Measurements from ENCODE around the gene MPV17L2.

MPV17L2 gene

GRCh38 chr19:18226956-18227780, 34.1 kb downstream of the MPV17L2 start:
- Mint-ChIP-seq H3K36me3 (ENCODE audit: low read depth) (no peaks in the 10 kb centered on the region), H3K4me1 (ENCODE audit: low read depth) (peaks cover 30% of the 10 kb centered on the region)

GRCh38 chr19:18227781-18228271, 34.8 kb downstream of the MPV17L2 start:
- no peak overlapping the region for H3K27ac Mint-ChIP-seq
- H3K36me3 Mint-ChIP-seq (ENCODE audit: low read depth) = peaks cover 3% of the 10 kb centered on the region
- H3K27me3 Mint-ChIP-seq = peaks cover 69% of the 10 kb centered on the region
- H3K4me1 Mint-ChIP-seq (ENCODE audit: low read depth) = peaks cover 36% of the 10 kb centered on the region
- H3K4me3 Mint-ChIP-seq = no peak overlapping the region
- H3K9me3 Mint-ChIP-seq = no peaks in the 10 kb centered on the region

More at GRCh38 chr19:18226956-18227780, 34.1 kb downstream of the MPV17L2 start:
- no peak overlapping the region for H3K4me3 Mint-ChIP-seq
- no peaks in the 10 kb centered on the region for H3K9me3 Mint-ChIP-seq
- peaks cover 67% of the 10 kb centered on the region for H3K27me3 Mint-ChIP-seq
- H3K27ac Mint-ChIP-seq = no peak overlapping the region

- no peak overlapping the region for H3K4me3 Mint-ChIP-seq
- H3K36me3 Mint-ChIP-seq (ENCODE audit: low read depth) = peaks cover 3% of the 10 kb centered on the region
- H3K4me1 Mint-ChIP-seq (ENCODE audit: low read depth) = peaks cover 31% of the 10 kb centered on the region
- peaks cover 72% of the 10 kb centered on the region for H3K27me3 Mint-ChIP-seq
- H3K27ac Mint-ChIP-seq = no peak overlapping the region
- peaks cover 6% of the 10 kb centered on the region for H3K9me3 Mint-ChIP-seq
These were observed 36.5 kb downstream of the MPV17L2 start for GRCh38 chr19:18229474-18229873.

GRCh38 chr19:18229915-18230314, 36.9 kb downstream of the MPV17L2 start:
- peaks cover 26% of the 10 kb centered on the region for H3K4me1 Mint-ChIP-seq (ENCODE audit: low read depth)
- peaks cover 72% of the 10 kb centered on the region for H3K27me3 Mint-ChIP-seq
- peaks cover 6% of the 10 kb centered on the region for H3K9me3 Mint-ChIP-seq
- H3K4me3 Mint-ChIP-seq = no peak overlapping the region
- peaks cover 3% of the 10 kb centered on the region for H3K36me3 Mint-ChIP-seq (ENCODE audit: low read depth)
- no peak overlapping the region for H3K27ac Mint-ChIP-seq

- Mint-ChIP-seq H3K36me3 (ENCODE audit: low read depth) (peaks cover 3% of the 10 kb centered on the region), H3K4me1 (ENCODE audit: low read depth) (peaks cover 21% of the 10 kb centered on the region), H3K27me3 (peaks cover 71% of the 10 kb centered on the region), H3K9me3 (peaks cover 6% of the 10 kb centered on the region), H3K27ac (no peak overlapping the region), H3K4me3 (no peak overlapping the region)
These were observed 38.1 kb downstream of the MPV17L2 start for GRCh38 chr19:18230941-18231734.

- Mint-ChIP-seq H3K4me1 (ENCODE audit: low read depth) (peaks cover 18% of the 10 kb centered on the region), H3K36me3 (ENCODE audit: low read depth) (peaks cover 3% of the 10 kb centered on the region), H3K4me3 (no peak overlapping the region), H3K27me3 (peaks cover 72% of the 10 kb centered on the region), H3K9me3 (peaks cover 6% of the 10 kb centered on the region), H3K27ac (no peak overlapping the region)
These were observed 38.8 kb downstream of the MPV17L2 start for GRCh38 chr19:18231775-18232174.

GRCh38 chr19:18232540-18233223, 39.7 kb downstream of the MPV17L2 start:
- Mint-ChIP-seq H3K9me3 (peaks cover 6% of the 10 kb centered on the region), H3K27ac (no peak overlapping the region), H3K4me3 (no peak overlapping the region), H3K27me3 (peaks cover 66% of the 10 kb centered on the region), H3K4me1 (ENCODE audit: low read depth) (peaks cover 17% of the 10 kb centered on the region), H3K36me3 (ENCODE audit: low read depth) (peaks cover 3% of the 10 kb centered on the region)

GRCh38 chr19:18233224-18233825, 40.3 kb downstream of the MPV17L2 start:
- H3K27me3 Mint-ChIP-seq = peaks cover 61% of the 10 kb centered on the region
- H3K36me3 Mint-ChIP-seq (ENCODE audit: low read depth) = peaks cover 3% of the 10 kb centered on the region
- H3K9me3 Mint-ChIP-seq = peaks cover 6% of the 10 kb centered on the region
- H3K27ac Mint-ChIP-seq = no peak overlapping the region
- H3K4me1 Mint-ChIP-seq (ENCODE audit: low read depth) = peaks cover 17% of the 10 kb centered on the region
- no peak overlapping the region for H3K4me3 Mint-ChIP-seq

- peaks cover 6% of the 10 kb centered on the region for H3K9me3 Mint-ChIP-seq
- H3K27ac Mint-ChIP-seq = no peak overlapping the region
- peaks cover 63% of the 10 kb centered on the region for H3K27me3 Mint-ChIP-seq
These were observed 41.2 kb downstream of the MPV17L2 start for GRCh38 chr19:18234194-18234593.

GRCh38 chr19:18239303-18239702, 46.3 kb downstream of the MPV17L2 start:
- Mint-ChIP-seq H3K4me1 (ENCODE audit: low read depth) (no peaks in the 10 kb centered on the region), H3K27me3 (peaks cover 34% of the 10 kb centered on the region), H3K9me3 (no peaks in the 10 kb centered on the region), H3K36me3 (ENCODE audit: low read depth) (no peaks in the 10 kb centered on the region), H3K4me3 (no peak overlapping the region), H3K27ac (no peak overlapping the region)

More at GRCh38 chr19:18234194-18234593, 41.2 kb downstream of the MPV17L2 start:
- H3K4me3 Mint-ChIP-seq = no peak overlapping the region
- H3K36me3 Mint-ChIP-seq (ENCODE audit: low read depth) = peaks cover 3% of the 10 kb centered on the region
- H3K4me1 Mint-ChIP-seq (ENCODE audit: low read depth) = peaks cover 17% of the 10 kb centered on the region

GRCh38 chr19:18245297-18245696, 52.3 kb downstream of the MPV17L2 start:
- Mint-ChIP-seq H3K27ac (no peak overlapping the region), H3K4me3 (no peak overlapping the region), H3K9me3 (no peaks in the 10 kb centered on the region), H3K4me1 (ENCODE audit: low read depth) (no peaks in the 10 kb centered on the region), H3K36me3 (ENCODE audit: low read depth) (no peaks in the 10 kb centered on the region), H3K27me3 (peaks cover 6% of the 10 kb centered on the region)

Measured in stimulated activated naive CD8-positive, alpha-beta T cell treated with anti-CD3 and anti-CD28 coated beads, Interleukin-15, Interleukin-2, amounts not matched to agents 100 ng/mL and 50 ng/mL, for 24 hours (primary cell).